ENCODE measurements around the gene DGKQ. TPM values are rescaled to one million over a fixed set of nuclear protein-coding genes. Genes with fewer than 3 reads are reported as not detected.

The DGKQ gene
- total and polyA plus RNA-seq, 2 donors from 2014 or later, result 3.5 to 13.7 TPM

DNA sequence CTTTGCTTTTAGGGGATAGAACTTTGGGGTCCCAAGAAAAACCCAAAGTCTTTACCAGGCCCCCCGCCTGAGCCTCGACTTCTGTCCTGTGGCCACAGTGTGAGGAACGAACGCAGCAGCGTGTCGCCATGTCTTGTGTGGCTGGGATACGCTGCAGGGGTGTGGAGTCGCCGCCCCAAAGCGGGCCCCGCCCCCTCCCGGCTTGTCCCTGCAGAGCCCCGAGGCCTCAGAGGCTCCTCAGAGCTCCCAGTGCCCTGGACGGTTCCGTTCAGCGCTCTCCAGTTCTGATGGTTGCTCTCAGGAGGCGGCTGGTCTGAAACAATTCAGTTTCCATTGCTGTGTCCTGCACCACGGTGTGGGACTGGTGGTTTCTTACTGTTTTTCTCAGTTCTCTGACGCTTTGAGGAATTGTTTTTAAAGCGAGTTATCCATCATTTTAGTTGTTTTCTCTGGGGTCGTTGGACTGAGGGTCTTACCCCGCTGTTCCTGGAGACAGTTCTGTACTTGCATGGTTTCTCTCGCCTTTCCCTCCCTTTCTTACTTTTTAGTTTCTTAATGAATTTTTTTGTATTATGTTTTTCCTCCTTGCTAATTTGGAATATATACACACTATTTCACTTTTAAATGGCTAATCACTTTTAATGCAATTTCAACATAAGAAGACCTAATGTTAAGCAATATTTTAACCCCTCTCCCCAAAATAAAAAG lies 11.9 kb upstream of the DGKQ start:
- DNase-seq, result peak in 3 of 5 donors; percentile 49 to 92 (median 63)
- H3K27me3 ChIP-seq (ENCODE audit: control insufficient read depth, insufficient read depth, low read length), result no peaks in the 10 kb centered on the region
- FAIRE-seq, result no peak
- H3K27ac ChIP-seq (ENCODE audit: low read depth in 2 of 2, low read length in 2 of 2), result no peak overlapping the region
- intact Hi-C loops (cut with DNase I), result no loop called here
- peak overlapping the region in 2 of 3 donors; percentile 30 to 39 for H3K4me3 ChIP-seq (ENCODE audit: low read length in 3 of 3)
- peaks cover 0 to 18% (median 10%) of the 10 kb centered on the region in 3 donors for H3K4me1 ChIP-seq (ENCODE audit: control insufficient read depth in 2 of 3, insufficient read depth in 2 of 3, low read depth in 1 of 3, low read length in 3 of 3)
- no peaks in the 10 kb centered on the region for H3K9me3 ChIP-seq (ENCODE audit: control insufficient read depth in 2 of 3, insufficient read depth in 1 of 3, low read length in 3 of 3)
- no peak overlapping the region for H3K9ac ChIP-seq (ENCODE audit: low read length in 3 of 3)
- H3K36me3 ChIP-seq (ENCODE audit: control insufficient read depth in 2 of 3, insufficient read depth in 3 of 3, low read length in 3 of 3), result peaks cover 0 to 4% (median under 1%) of the 10 kb centered on the region in 3 donors
- TF ChIP-seq, protein P1, sequence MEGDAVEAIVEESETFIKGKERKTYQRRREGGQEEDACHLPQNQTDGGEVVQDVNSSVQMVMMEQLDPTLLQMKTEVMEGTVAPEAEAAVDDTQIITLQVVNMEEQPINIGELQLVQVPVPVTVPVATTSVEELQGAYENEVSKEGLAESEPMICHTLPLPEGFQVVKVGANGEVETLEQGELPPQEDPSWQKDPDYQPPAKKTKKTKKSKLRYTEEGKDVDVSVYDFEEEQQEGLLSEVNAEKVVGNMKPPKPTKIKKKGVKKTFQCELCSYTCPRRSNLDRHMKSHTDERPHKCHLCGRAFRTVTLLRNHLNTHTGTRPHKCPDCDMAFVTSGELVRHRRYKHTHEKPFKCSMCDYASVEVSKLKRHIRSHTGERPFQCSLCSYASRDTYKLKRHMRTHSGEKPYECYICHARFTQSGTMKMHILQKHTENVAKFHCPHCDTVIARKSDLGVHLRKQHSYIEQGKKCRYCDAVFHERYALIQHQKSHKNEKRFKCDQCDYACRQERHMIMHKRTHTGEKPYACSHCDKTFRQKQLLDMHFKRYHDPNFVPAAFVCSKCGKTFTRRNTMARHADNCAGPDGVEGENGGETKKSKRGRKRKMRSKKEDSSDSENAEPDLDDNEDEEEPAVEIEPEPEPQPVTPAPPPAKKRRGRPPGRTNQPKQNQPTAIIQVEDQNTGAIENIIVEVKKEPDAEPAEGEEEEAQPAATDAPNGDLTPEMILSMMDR (IDR thresholded peaks at IDR 0.05; ENCODE audit: borderline replicate concordance, extremely low read depth, insufficient read depth), result no peak

GRCh38 chr4:984336-985054 lies 11.1 kb upstream of the DGKQ start:
- H3K27ac ChIP-seq (ENCODE audit: low read depth in 2 of 2, low read length in 2 of 2), result no peak overlapping the region
- H3K9me3 ChIP-seq (ENCODE audit: control insufficient read depth in 2 of 3, insufficient read depth in 1 of 3, low read length in 3 of 3), result no peaks in the 10 kb centered on the region
- FAIRE-seq (no peak), DNase-seq (peak in 1 of 5 donors; percentile 12)
- no peak overlapping the region for H3K9ac ChIP-seq (ENCODE audit: low read length in 3 of 3)
- H3K27me3 ChIP-seq (ENCODE audit: control insufficient read depth, insufficient read depth, low read length), result no peaks in the 10 kb centered on the region
- intact Hi-C loops (cut with DNase I), result no loop called here
- no peaks in the 10 kb centered on the region for H3K36me3 ChIP-seq (ENCODE audit: control insufficient read depth in 2 of 3, insufficient read depth in 3 of 3, low read length in 3 of 3)
- TF ChIP-seq, protein P1 (IDR thresholded peaks at IDR 0.05; ENCODE audit: borderline replicate concordance, extremely low read depth, insufficient read depth), result no peak
- peak overlapping the region in 2 of 3 donors; percentile 30 to 39 for H3K4me3 ChIP-seq (ENCODE audit: low read length in 3 of 3)
- peaks cover 0 to 18% (median 10%) of the 10 kb centered on the region in 3 donors for H3K4me1 ChIP-seq (ENCODE audit: control insufficient read depth in 2 of 3, insufficient read depth in 2 of 3, low read depth in 1 of 3, low read length in 3 of 3)

DNA sequence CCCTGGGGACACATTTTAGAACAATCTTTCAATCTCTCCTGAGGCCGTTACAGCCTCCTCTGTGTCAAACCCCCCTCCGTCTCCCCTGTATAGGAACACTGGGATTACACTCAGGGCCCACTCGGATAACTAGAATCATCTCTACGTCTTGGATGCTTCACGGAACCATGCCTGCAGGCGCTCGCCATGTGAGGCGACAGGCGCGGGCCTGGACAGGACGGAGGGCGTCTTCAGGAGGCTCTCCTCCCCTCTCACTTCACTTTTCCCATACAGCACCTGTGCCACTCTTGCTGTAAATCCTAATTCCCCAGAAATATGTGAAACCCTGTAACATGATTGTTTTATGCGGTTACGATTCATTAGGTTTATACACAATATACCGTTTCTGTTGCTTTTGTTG lies 9.4 kb upstream of the DGKQ start:
- H3K27me3 ChIP-seq (ENCODE audit: control insufficient read depth, insufficient read depth, low read length), result no peaks in the 10 kb centered on the region
- H3K27ac ChIP-seq (ENCODE audit: low read depth in 2 of 2, low read length in 2 of 2), result no peak overlapping the region
- TF ChIP-seq, protein P1 (IDR thresholded peaks at IDR 0.05; ENCODE audit: borderline replicate concordance, extremely low read depth, insufficient read depth), result no peak
- intact Hi-C loops (cut with DNase I), result no loop called here
- no peaks in the 10 kb centered on the region for H3K36me3 ChIP-seq (ENCODE audit: control insufficient read depth in 2 of 3, insufficient read depth in 3 of 3, low read length in 3 of 3)
- H3K4me1 ChIP-seq (ENCODE audit: control insufficient read depth in 2 of 3, insufficient read depth in 2 of 3, low read depth in 1 of 3, low read length in 3 of 3), result peaks cover 0 to 15% (median 10%) of the 10 kb centered on the region in 3 donors
- no peak for DNase-seq
- no peak overlapping the region for H3K9ac ChIP-seq (ENCODE audit: low read length in 3 of 3)
- H3K9me3 ChIP-seq (ENCODE audit: control insufficient read depth in 2 of 3, insufficient read depth in 1 of 3, low read length in 3 of 3), result no peaks in the 10 kb centered on the region
- no peak overlapping the region for H3K4me3 ChIP-seq (ENCODE audit: low read length in 3 of 3)
- no peak for FAIRE-seq

Measured in kidney (tissue), 14 donors.